ENCODE results near the gene PEMT. TPM values are rescaled to one million over a fixed set of nuclear protein-coding genes. Genes with fewer than 3 reads are reported as not detected.

Gene PEMT
- total and polyA plus RNA-seq, 7 donors: 15.9 to 79.0 (median 26.0) TPM

- intact Hi-C loops (cut with DNase I): no loop called here
- no peaks in the 10 kb centered on the region for H3K36me3 ChIP-seq (ENCODE audit: insufficient read depth in 1 of 2, low read depth in 1 of 2)
- DNase-seq (no peak), ATAC-seq (no peak)
- no peak overlapping the region for H3K4me3 ChIP-seq
- WGBS, 3 donors: 75 to 85% (median 82%) methylated on average over 10 of the region's 10 CpGs
- H3K9me3 ChIP-seq: no peaks in the 10 kb centered on the region
- peaks cover 11% of the 10 kb centered on the region for H3K4me1 ChIP-seq
- no peak for TF ChIP-seq CTCF (IDR thresholded peaks at IDR 0.05)
- H3K27me3 ChIP-seq (ENCODE audit: insufficient read depth in 3 of 3, low read length in 2 of 3): no peaks in the 10 kb centered on the region
- H3K27ac ChIP-seq: no peak overlapping the region
These were observed 3.7 kb downstream of the PEMT start for GRCh38 chr17:17587614-17588337.

GRCh38 chr17:17582372-17582771 is 9.1 kb downstream of the PEMT start:
- TF ChIP-seq CTCF (IDR thresholded peaks at IDR 0.05): no peak
- Histone ChIP-seq H3K27me3 (ENCODE audit: insufficient read depth in 3 of 3, low read length in 2 of 3) (no peaks in the 10 kb centered on the region), H3K36me3 (ENCODE audit: insufficient read depth in 1 of 2, low read depth in 1 of 2) (no peaks in the 10 kb centered on the region), H3K4me3 (no peak overlapping the region), H3K27ac (no peak overlapping the region), H3K9me3 (no peaks in the 10 kb centered on the region), H3K4me1 (no peaks in the 10 kb centered on the region)
- 76 to 83% (median 77%) methylated on average over 6 of the region's 6 CpGs for WGBS, 3 donors
- intact Hi-C loops (cut with DNase I): no loop called here
- ATAC-seq (peak in 1 of 4 donors; percentile 31), DNase-seq (no peak)

GRCh38 chr17:17581509-17581908 is 10.0 kb downstream of the PEMT start:
- intact Hi-C loops (cut with DNase I): no loop called here
- H3K27me3 ChIP-seq (ENCODE audit: insufficient read depth in 3 of 3, low read length in 2 of 3): no peaks in the 10 kb centered on the region
- H3K4me1 ChIP-seq: no peaks in the 10 kb centered on the region
- peak in 2 of 4 donors; percentile 34 to 38 for ATAC-seq
- no peak for TF ChIP-seq CTCF (IDR thresholded peaks at IDR 0.05)
- WGBS, 3 donors: 64 to 69% (median 67%) methylated on average over 6 of the region's 6 CpGs
- no peak overlapping the region for H3K27ac ChIP-seq
- no peak for DNase-seq
- no peaks in the 10 kb centered on the region for H3K9me3 ChIP-seq
- H3K4me3 ChIP-seq: no peak overlapping the region
- peaks cover 0 to 3% of the 10 kb centered on the region in 2 donors for H3K36me3 ChIP-seq (ENCODE audit: insufficient read depth in 1 of 2, low read depth in 1 of 2)

- intact Hi-C loops (cut with DNase I): no loop called here
- Histone ChIP-seq H3K9me3 (no peaks in the 10 kb centered on the region), H3K27me3 (ENCODE audit: insufficient read depth in 3 of 3, low read length in 2 of 3) (no peaks in the 10 kb centered on the region), H3K4me3 (no peak overlapping the region), H3K4me1 (no peaks in the 10 kb centered on the region), H3K27ac (no peak overlapping the region), H3K36me3 (ENCODE audit: insufficient read depth in 1 of 2, low read depth in 1 of 2) (peaks cover 0 to 8% of the 10 kb centered on the region in 2 donors)
- WGBS, 3 donors: 72 to 80% (median 76%) methylated on average over 8 of the region's 8 CpGs
- ATAC-seq: peak in 3 of 4 donors; percentile 38 to 65 (median 52)
- peak in 1 of 2 donors; percentile 75 for DNase-seq
- TF ChIP-seq CTCF (IDR thresholded peaks at IDR 0.05): no peak
These were observed 10.6 kb downstream of the PEMT start for GRCh38 chr17:17580662-17581470.

Data from psoas muscle (tissue), 8 donors.